ENCODE measurements around the gene ZNF280B.

- TF ChIP-seq CTCF (IDR thresholded peaks at IDR 0.05) (peak; percentile 42), ZFX (IDR thresholded peaks at IDR 0.05; ENCODE audit: borderline replicate concordance) (no peak)
Measured at GRCh38 chr22:22462813-22463567, 45.6 kb downstream of the ZNF280B start.

Measured in 22Rv1 (cell line).